ENCODE data around the gene PCK2.

The PCK2 gene

DNA sequence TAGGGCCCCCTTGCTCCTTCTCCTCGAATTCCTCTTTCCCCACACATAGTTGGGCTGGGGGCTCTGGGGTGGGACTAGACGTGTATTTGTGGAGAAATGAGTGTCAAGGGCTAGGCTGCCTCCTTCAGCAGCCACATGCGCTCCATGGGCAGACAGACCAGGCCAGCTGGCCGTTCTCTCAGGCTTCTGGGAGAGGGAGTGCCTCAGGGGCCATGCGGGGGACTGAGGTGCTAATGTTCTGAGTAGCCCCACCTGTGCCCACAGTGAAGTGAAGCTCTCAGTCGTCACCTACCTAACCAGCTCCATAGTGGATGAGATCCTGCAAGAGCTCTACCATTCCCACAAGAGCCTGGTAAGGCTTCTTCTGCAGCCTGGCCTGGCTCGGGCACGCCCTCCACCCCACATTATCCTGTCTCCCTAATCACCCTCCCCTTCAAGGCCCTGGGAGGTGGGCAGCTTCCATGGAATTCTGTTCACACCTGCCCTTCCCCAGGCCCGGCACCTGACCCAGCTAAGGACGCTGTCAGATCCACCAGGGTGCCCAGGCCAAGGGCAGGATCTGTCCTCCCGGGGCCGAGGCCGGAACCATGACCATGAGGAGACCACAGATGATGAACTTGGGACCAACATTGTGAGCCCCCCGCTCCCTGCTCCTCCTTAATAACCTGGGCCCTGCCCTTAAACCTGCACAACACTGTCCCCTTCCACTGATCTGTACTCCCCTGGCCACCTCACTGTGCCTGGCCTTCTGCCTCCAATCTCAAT, 31.7 kb upstream of the PCK2 start:
- no peak for DNase-seq (ENCODE audit: low read depth)
- no peak for TF ChIP-seq CTCF (IDR thresholded peaks at IDR 0.05; ENCODE audit: low read depth, low read length, missing control alignments)
- in situ Hi-C loops (cut with HindIII; ENCODE audit: low sequenced_read_pairs) = no loop called here
- H3K4me3 ChIP-seq (ENCODE audit: low read depth, low read length) = no peak overlapping the region

GRCh38 chr14:24063263-24063836, 30.8 kb upstream of the PCK2 start:
- H3K4me3 ChIP-seq (ENCODE audit: low read depth, low read length) = no peak overlapping the region
- in situ Hi-C loops (cut with HindIII; ENCODE audit: low sequenced_read_pairs) = no loop called here
- no peak for DNase-seq (ENCODE audit: low read depth)
- no peak for TF ChIP-seq CTCF (IDR thresholded peaks at IDR 0.05; ENCODE audit: low read depth, low read length, missing control alignments)

GRCh38 chr14:24064091-24064795, 29.9 kb upstream of the PCK2 start:
- no peak for DNase-seq (ENCODE audit: low read depth)

GRCh38 chr14:24064856-24065255, 29.3 kb upstream of the PCK2 start:
- in situ Hi-C loops (cut with HindIII; ENCODE audit: low sequenced_read_pairs) = no loop called here
- H3K4me3 ChIP-seq (ENCODE audit: low read depth, low read length) = no peak overlapping the region
- TF ChIP-seq CTCF (IDR thresholded peaks at IDR 0.05; ENCODE audit: low read depth, low read length, missing control alignments) = no peak
- no peak for DNase-seq (ENCODE audit: low read depth)

More at GRCh38 chr14:24064091-24064795, 29.9 kb upstream of the PCK2 start:
- no peak for TF ChIP-seq CTCF (IDR thresholded peaks at IDR 0.05; ENCODE audit: low read depth, low read length, missing control alignments)
- no peak overlapping the region for H3K4me3 ChIP-seq (ENCODE audit: low read depth, low read length)
- in situ Hi-C loops (cut with HindIII; ENCODE audit: low sequenced_read_pairs) = no loop called here

- H3K4me3 ChIP-seq (ENCODE audit: low read depth, low read length) = no peak overlapping the region
- in situ Hi-C loops (cut with HindIII; ENCODE audit: low sequenced_read_pairs) = no loop called here
- TF ChIP-seq CTCF (IDR thresholded peaks at IDR 0.05; ENCODE audit: low read depth, low read length, missing control alignments) = no peak
- no peak for DNase-seq (ENCODE audit: low read depth)
Measured at GRCh38 chr14:24065408-24065807, 28.7 kb upstream of the PCK2 start.

DNA sequence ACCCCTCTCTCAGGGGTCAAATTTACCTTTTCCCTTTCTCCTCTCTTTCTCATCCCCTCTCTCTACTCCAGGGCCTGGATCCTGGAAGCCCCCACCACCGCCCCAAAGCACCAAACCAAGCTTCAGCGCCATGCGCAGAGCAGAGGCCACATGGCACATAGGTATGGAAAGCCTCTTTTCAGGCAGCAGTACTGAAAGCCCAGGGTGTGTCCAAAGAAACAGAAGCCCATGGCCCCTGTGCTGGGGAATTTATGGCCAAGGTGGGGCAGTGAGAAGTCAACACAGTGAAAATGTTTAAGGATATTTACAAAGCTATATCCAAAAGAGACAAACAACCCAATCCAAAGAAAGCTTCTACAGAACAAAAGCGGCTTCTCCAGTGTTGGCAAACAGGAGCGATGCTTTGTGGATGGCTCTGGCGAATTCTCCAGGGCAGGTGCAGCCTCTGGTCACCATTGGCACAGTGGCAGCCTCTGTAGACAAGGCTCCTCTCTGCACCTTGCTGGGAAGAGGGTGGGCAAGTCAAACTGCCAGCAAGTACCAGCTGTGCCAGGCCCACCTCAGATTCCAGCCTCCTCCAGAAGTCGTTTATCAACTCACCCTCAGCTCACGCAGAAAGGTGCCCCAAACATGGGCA, 27.5 kb upstream of the PCK2 start:
- H3K4me3 ChIP-seq (ENCODE audit: low read depth, low read length) = no peak overlapping the region
- in situ Hi-C loops (cut with HindIII; ENCODE audit: low sequenced_read_pairs) = no loop called here
- no peak for DNase-seq (ENCODE audit: low read depth)
- no peak for TF ChIP-seq CTCF (IDR thresholded peaks at IDR 0.05; ENCODE audit: low read depth, low read length, missing control alignments)

Measured in astrocyte of the cerebellum (primary cell).